ENCODE results near the gene TBC1D8B. TPM values are rescaled to one million over a fixed set of nuclear protein-coding genes. Genes with fewer than 3 reads are reported as not detected.

The TBC1D8B gene
- total and polyA plus RNA-seq, 2 donors (not counting 1 experiment from before 2014, with no cell fraction given) = 0.46 to 9.1 TPM

GRCh38 chrX:106889468-106889867 is 87.0 kb downstream of the TBC1D8B start:
- H4K20me1 ChIP-seq (ENCODE audit: control insufficient read depth, insufficient read depth, low read length, poor library complexity, severe bottlenecking) = no peaks in the 10 kb centered on the region
- TF ChIP-seq EZH2 (IDR thresholded peaks at IDR 0.05; ENCODE audit: borderline replicate concordance, insufficient read depth, low read depth, low read length, poor library complexity, severe bottlenecking) (no peak), CTCF (IDR thresholded peaks at IDR 0.05) (no peak)
- Mint-ChIP-seq H3K27me3 (peaks cover 3% of the 10 kb centered on the region), H3K4me1 (no peaks in the 10 kb centered on the region), H3K9me3 (ENCODE audit: insufficient read depth) (no peaks in the 10 kb centered on the region), H3K27ac (no peak overlapping the region), H3K4me3 (no peak overlapping the region)
- H3K4me3 ChIP-seq (ENCODE audit: control extremely low read depth in 1 of 5, extremely low read depth in 1 of 5, insufficient read depth in 1 of 5, low read depth in 2 of 5, low read length in 4 of 5) = no peak overlapping the region
- no peak for ATAC-seq (ENCODE audit: low read depth)
- H3K9me3 ChIP-seq (ENCODE audit: control extremely low read depth in 1 of 3, control insufficient read depth in 2 of 3, insufficient read depth in 1 of 3, low read length in 2 of 3) = no peaks in the 10 kb centered on the region
- H3K27ac ChIP-seq (ENCODE audit: low read length in 2 of 2) = no peak overlapping the region
- H3K27me3 ChIP-seq (replicated peaks in 1 of 4; ENCODE audit: control extremely low read depth in 1 of 4, control insufficient read depth in 3 of 4, insufficient read depth in 4 of 4, low read length in 3 of 4) = peaks cover 0 to 5% (median under 1%) of the 10 kb centered on the region in 4 experiments
- intact Hi-C loops (cut with micrococcal nuclease) = no loop called here
- no peaks in the 10 kb centered on the region for H3K36me3 ChIP-seq (replicated peaks in 1 of 2; ENCODE audit: control extremely low read depth in 1 of 2, control insufficient read depth in 1 of 2, extremely low read depth in 1 of 2, insufficient read depth in 2 of 2, low read length in 1 of 2)
- no peaks in the 10 kb centered on the region for H3K79me2 ChIP-seq (ENCODE audit: control insufficient read depth, insufficient read depth, low read length)
- no peak overlapping the region for H3K9ac ChIP-seq (ENCODE audit: low read length)
- no peak for DNase-seq
- ChIA-PET POLR2A (no interaction called here), CTCF (no interaction called here)
- no CpG with 5 or more reads among the region's 1 CpG for WGBS (ENCODE audit: insufficient coverage)
- no peaks in the 10 kb centered on the region for H3K4me1 ChIP-seq (ENCODE audit: control insufficient read depth in 2 of 2, insufficient read depth in 2 of 2, low read length in 2 of 2)
- no peak overlapping the region for H3K4me2 ChIP-seq (replicated peaks; ENCODE audit: low read depth, low read length, poor library complexity, severe bottlenecking)
- no peak overlapping the region for H2AFZ ChIP-seq (ENCODE audit: insufficient read depth, low read depth, low read length, poor library complexity, severe bottlenecking)

DNA sequence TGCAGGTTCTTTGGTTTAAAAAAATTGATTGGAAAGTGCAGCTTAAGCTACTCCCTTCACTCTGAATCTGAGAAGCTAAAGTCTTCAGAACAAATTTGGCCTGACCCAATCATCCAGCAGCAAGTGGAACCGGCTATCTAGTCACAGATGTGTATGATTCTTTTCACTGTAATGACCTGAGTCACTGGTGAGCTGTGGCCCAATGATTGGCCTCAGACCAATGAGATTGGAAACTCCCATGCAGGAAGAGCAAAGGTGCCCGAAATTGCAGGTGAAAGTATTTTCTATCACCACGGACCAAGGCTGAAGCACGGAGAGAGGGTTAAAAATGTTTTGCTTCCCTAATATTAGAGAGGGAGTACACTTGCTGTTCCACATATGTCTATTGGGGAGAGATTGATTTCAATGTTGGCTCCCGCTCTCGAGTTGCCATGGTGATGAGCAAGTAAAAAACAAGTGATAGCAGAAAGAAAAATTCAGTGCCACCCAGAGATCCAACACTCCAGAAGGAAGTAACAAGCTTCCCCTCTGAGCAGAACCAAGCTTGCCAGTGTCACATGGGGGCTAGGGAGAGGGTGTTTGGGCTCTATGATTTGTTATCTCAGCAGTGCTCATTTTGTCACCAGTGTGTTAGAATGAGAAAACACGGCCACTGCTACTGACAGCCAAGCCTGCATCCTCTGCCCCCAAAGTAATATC is 89.4 kb downstream of the TBC1D8B start:
- H3K4me1 ChIP-seq (ENCODE audit: control insufficient read depth in 2 of 2, insufficient read depth in 2 of 2, low read length in 2 of 2) = no peaks in the 10 kb centered on the region
- no CpG with 5 or more reads among the region's 7 CpGs for WGBS (ENCODE audit: insufficient coverage)
- no peaks in the 10 kb centered on the region for H3K79me2 ChIP-seq (ENCODE audit: control insufficient read depth, insufficient read depth, low read length)
- ATAC-seq (ENCODE audit: low read depth) (no peak), DNase-seq (no peak)
- H3K9ac ChIP-seq (ENCODE audit: low read length) = no peak overlapping the region
- no peak overlapping the region for H3K4me3 Mint-ChIP-seq
- intact Hi-C loops (cut with micrococcal nuclease) = loop anchor here (10.0 kb wide), 2 partner anchors 533 to 763 kb away; no protein-coding TSS in a partner anchor
- no peak overlapping the region for H3K27ac ChIP-seq (ENCODE audit: low read length in 2 of 2)
- H3K9me3 Mint-ChIP-seq (ENCODE audit: insufficient read depth) = no peaks in the 10 kb centered on the region
- no peak overlapping the region for H3K27ac Mint-ChIP-seq
- peaks cover 3% of the 10 kb centered on the region for H3K27me3 Mint-ChIP-seq
- peaks cover 0 to 3% (median 0%) of the 10 kb centered on the region in 4 experiments for H3K27me3 ChIP-seq (replicated peaks in 1 of 4; ENCODE audit: control extremely low read depth in 1 of 4, control insufficient read depth in 3 of 4, insufficient read depth in 4 of 4, low read length in 3 of 4)
- TF ChIP-seq CTCF (IDR thresholded peaks at IDR 0.05) (no peak), EZH2 (IDR thresholded peaks at IDR 0.05; ENCODE audit: borderline replicate concordance, insufficient read depth, low read depth, low read length, poor library complexity, severe bottlenecking) (no peak)
- H4K20me1 ChIP-seq (ENCODE audit: control insufficient read depth, insufficient read depth, low read length, poor library complexity, severe bottlenecking) = no peaks in the 10 kb centered on the region
- no peaks in the 10 kb centered on the region for H3K9me3 ChIP-seq (ENCODE audit: control extremely low read depth in 1 of 3, control insufficient read depth in 2 of 3, insufficient read depth in 1 of 3, low read length in 2 of 3)
- CTCF ChIA-PET = interaction anchor here (1.1 kb wide), 1 partner anchor 1006 kb away, joined by 3 read pairs; no protein-coding TSS in a partner anchor
- POLR2A ChIA-PET = no interaction called here
- H3K4me3 ChIP-seq (ENCODE audit: control extremely low read depth in 1 of 5, extremely low read depth in 1 of 5, insufficient read depth in 1 of 5, low read depth in 2 of 5, low read length in 4 of 5) = no peak overlapping the region
- H2AFZ ChIP-seq (ENCODE audit: insufficient read depth, low read depth, low read length, poor library complexity, severe bottlenecking) = no peak overlapping the region
- no peaks in the 10 kb centered on the region for H3K4me1 Mint-ChIP-seq
- H3K4me2 ChIP-seq (replicated peaks; ENCODE audit: low read depth, low read length, poor library complexity, severe bottlenecking) = no peak overlapping the region
- H3K36me3 ChIP-seq (replicated peaks in 1 of 2; ENCODE audit: control extremely low read depth in 1 of 2, control insufficient read depth in 1 of 2, extremely low read depth in 1 of 2, insufficient read depth in 2 of 2, low read length in 1 of 2) = no peaks in the 10 kb centered on the region
